C4-2B (cell line): Measurements from ENCODE around the gene SHLD2.
"Not testable (repeated sequence)": the region's sequence is repeated elsewhere in the genome, so short reads cannot be mapped to it uniquely, and the experiment has no call there.

Source experiments
- H3K27ac ChIP-seq: fragments of 450-650 bp; 2 replicates; pipeline ENCODE4 v1.5.1; 2017
- ZFX ChIP-seq: fragments of 450-650 bp; IDR thresholded peaks from 2 replicates; pipeline ENCODE4 v1.6.1; 2017
- TF ChIP-seq, protein P1 (sequence below): fragments of 450-650 bp; conservative IDR thresholded peaks from 2 replicates; pipeline ENCODE4 v1.5.1; 2017; ENCODE audit warnings: mild to moderate bottlenecking

Gene SHLD2

GRCh38 chr10:87092861-87093631, 2.0 kb upstream of the SHLD2 start:
- no peak for TF ChIP-seq ZFX
- TF ChIP-seq, protein P1, sequence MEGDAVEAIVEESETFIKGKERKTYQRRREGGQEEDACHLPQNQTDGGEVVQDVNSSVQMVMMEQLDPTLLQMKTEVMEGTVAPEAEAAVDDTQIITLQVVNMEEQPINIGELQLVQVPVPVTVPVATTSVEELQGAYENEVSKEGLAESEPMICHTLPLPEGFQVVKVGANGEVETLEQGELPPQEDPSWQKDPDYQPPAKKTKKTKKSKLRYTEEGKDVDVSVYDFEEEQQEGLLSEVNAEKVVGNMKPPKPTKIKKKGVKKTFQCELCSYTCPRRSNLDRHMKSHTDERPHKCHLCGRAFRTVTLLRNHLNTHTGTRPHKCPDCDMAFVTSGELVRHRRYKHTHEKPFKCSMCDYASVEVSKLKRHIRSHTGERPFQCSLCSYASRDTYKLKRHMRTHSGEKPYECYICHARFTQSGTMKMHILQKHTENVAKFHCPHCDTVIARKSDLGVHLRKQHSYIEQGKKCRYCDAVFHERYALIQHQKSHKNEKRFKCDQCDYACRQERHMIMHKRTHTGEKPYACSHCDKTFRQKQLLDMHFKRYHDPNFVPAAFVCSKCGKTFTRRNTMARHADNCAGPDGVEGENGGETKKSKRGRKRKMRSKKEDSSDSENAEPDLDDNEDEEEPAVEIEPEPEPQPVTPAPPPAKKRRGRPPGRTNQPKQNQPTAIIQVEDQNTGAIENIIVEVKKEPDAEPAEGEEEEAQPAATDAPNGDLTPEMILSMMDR, result no peak
- H3K27ac ChIP-seq, result peak overlapping the region; percentile 94

DNA sequence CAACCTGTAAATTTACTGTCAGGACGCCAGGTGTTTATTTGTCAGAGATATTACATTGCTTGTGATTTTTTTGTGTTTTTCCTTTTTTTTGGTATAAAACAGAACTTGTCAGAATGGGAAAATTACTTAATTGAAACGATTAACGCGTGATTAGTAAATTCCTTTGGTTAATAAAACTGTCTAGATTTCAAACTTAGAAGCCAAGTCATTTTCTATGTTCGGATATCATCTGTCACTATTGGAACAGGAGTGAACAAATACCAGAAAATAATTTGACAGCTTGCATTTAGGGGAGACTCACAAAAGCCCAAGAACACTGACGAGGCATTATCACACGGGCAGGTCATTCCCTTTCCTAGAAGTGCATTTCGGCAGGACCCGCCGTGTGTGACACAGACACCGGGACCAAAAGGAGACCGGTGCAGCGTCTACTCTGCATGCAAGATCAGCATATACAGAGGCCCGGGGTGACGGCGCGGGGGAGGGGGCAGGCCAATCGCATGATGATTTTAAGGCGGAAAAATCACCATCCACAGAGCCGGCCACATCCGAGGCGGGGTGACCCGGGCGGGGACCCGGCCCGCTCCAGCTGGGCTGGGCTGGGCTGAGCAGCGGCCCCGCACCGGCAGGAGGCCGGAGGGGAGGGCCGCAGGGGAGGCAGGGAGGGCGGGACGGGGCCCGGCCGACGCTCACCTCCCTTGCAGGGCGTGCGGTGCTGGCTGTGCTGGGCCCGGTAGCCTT, 1.2 kb upstream of the SHLD2 start:
- peak overlapping the region; percentile 94 for H3K27ac ChIP-seq
- TF ChIP-seq, protein P1, result no peak
- TF ChIP-seq ZFX, result peak; percentile 52; the same call in 1 of the 2 replicates

- peak overlapping the region; percentile 94 for H3K27ac ChIP-seq
- TF ChIP-seq, protein P1, result no peak
- peak; percentile 59 for TF ChIP-seq ZFX
These were observed 385 bp downstream of the SHLD2 start for GRCh38 chr10:87095236-87095945.

DNA sequence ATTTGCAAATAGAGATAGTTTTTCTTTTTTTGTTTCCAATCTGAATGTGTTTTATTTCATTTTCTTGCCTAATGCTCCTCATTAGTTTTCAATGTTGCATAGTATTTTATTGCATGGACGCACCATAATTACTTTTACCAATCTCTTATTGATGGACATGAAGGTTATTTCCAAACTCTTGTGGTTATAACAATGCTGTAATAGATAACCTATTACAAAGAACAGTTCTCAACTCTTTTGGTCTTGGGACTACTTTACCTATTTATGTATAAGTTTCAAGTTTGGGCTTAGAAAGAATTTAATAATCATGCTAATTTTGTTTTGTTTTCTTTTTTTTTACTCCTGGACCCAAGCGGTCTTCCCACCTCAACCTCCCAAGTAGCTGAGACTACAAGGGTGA, 7.0 kb downstream of the SHLD2 start:
- TF ChIP-seq ZFX, result no peak
- TF ChIP-seq, protein P1, result no peak
- no peak overlapping the region for H3K27ac ChIP-seq

- H3K27ac ChIP-seq, result not testable (repeated sequence)
These were observed 9.7 kb downstream of the SHLD2 start for GRCh38 chr10:87104727-87105126.

- TF ChIP-seq, protein P1, result no peak
- no peak for TF ChIP-seq ZFX
- H3K27ac ChIP-seq, result no peak overlapping the region
These were observed 10.6 kb downstream of the SHLD2 start for GRCh38 chr10:87105446-87106124.

DNA sequence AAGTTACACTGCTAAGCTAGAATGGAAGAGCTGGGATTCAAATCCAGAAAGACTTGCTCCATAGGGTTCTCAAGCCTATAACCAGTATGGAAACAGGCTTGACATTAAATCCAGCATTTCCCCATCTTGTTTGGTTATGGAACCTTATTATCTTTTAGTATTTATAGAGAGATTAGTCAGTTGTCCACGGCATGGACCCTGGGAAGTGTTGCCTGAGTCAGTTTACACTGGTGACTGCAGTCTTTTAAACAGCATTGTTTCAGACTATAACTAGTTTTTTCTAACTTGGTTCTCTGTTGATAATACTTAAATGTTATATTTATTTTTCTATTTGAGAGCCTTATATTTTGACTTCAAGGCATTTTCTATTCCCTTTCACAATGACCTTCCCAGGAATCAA, 23.1 kb downstream of the SHLD2 start:
- H3K27ac ChIP-seq, result not testable (repeated sequence)

GRCh38 chr10:87119029-87119428, 24.0 kb downstream of the SHLD2 start:
- not testable (repeated sequence) for H3K27ac ChIP-seq

DNA sequence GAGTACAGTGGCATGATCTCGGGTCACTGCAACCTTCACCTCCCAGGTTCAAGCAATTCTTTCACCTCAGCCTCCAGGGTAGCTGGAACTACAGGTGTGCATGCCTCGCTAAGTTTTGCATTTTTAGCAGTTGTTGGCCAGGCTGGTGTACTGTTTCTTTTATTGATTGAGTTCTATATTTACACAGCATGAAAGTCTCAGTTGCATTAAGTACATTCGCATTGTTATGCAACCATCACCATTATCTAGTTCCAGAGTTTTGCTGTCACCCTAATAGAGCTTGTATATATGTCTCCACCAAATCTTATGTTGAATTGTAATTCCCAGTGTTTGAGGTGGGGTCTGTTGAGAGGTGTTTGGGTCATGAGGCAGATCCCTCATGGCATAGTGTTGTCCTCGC, 28.3 kb downstream of the SHLD2 start:
- H3K27ac ChIP-seq, result not testable (repeated sequence)

- H3K27ac ChIP-seq, result not testable (repeated sequence)
These were observed 32.0 kb downstream of the SHLD2 start for GRCh38 chr10:87127048-87127447.

- H3K27ac ChIP-seq, result not testable (repeated sequence)
These were observed 32.7 kb downstream of the SHLD2 start for GRCh38 chr10:87127607-87128156.

DNA sequence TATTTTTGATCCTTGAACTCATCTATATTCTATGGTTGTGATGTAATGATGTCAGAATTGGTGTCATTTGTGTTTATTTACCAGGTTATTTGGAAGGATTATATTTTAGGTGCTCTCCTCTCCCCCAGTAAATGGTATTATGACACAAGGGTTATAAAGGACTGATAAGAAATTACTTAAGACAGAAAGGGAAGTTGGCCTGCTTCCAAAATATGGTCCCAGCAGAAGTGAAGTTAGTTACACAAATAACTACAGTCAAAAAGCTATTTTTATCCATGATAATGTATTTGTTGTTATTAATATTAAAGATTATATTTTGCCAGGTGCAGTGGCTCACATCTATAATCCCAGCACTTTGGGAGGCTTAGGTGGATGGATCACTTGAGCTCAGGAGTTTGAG, 37.2 kb downstream of the SHLD2 start:
- not testable (repeated sequence) for H3K27ac ChIP-seq

DNA sequence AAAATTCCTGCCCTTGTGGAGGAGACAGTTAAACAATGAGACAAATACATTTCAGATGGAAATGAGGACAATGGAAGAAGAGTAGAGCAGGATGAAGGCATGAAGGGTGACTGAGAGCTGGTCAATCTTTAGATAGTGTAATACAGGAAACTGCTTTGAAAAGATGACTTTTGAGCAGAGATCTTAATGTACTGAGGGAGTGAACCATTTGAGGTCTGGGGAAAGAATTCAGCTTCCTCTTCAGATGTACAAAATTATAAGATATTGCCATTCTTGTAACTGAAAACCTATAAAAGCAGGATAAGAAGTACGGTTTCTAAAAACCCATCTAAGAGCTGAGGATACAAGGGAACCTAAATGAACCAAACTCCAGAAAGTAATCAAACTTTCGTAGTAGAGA, 38.9 kb downstream of the SHLD2 start:
- not testable (repeated sequence) for H3K27ac ChIP-seq
